Erythroblast (primary cell): Measurements from ENCODE around the gene CFAP97D2.
"Not testable (repeated sequence)": the region's sequence is repeated elsewhere in the genome, so short reads cannot be mapped to it uniquely, and the experiment has no call there.

Experiments
- DNase-seq, 2 experiments: peaks; one replicate each; lab custom pipeline; 2025; lab: John Stamatoyannopoulos, UW
- GATA1 ChIP-seq: IDR thresholded peaks from 2 replicates; pipeline ENCODE4 v1.6.1; 2011; ENCODE audit warnings: low read depth, mild to moderate bottlenecking, control low read depth, low read length, moderate library complexity
- POLR2A ChIP-seq: IDR thresholded peaks from 2 replicates; pipeline ENCODE4 v1.6.1; 2011; ENCODE audit warnings: mild to moderate bottlenecking, low read length

The CFAP97D2 gene

GRCh38 chr13:114179087-114179658, at the start of gene CFAP97D2:
Gene CFAP97D2, plus strand, starts transcription at chr13:114179257. Its CDS starts 74 bp downstream, at chr13:114179331.
- no peak for DNase-seq
- TF ChIP-seq GATA1 = no peak
- TF ChIP-seq POLR2A = no peak

- TF ChIP-seq GATA1 (no peak), POLR2A (no peak)
- no peak for DNase-seq
These were observed 49.4 kb upstream of the CFAP97D2 start for GRCh38 chr13:114129649-114130062.

- no peak for DNase-seq
- TF ChIP-seq GATA1 (no peak), POLR2A (no peak)
These were observed 48.8 kb upstream of the CFAP97D2 start for GRCh38 chr13:114130131-114130836.

GRCh38 chr13:114130837-114131582, 48.0 kb upstream of the CFAP97D2 start:
- TF ChIP-seq POLR2A (peak; percentile 38), GATA1 (no peak)
- DNase-seq = peak; percentile 56 to 63

- TF ChIP-seq POLR2A = no peak
- no peak for TF ChIP-seq GATA1
- DNase-seq = peak; percentile 72
These were observed 47.3 kb upstream of the CFAP97D2 start for GRCh38 chr13:114131583-114132418.

- no peak for TF ChIP-seq GATA1
- TF ChIP-seq POLR2A = peak; percentile 61
- DNase-seq = peak; percentile 86
These were observed 46.5 kb upstream of the CFAP97D2 start, which contains the start of gene RASA3 for GRCh38 chr13:114132419-114133121. Gene RASA3, minus strand, starts transcription at chr13:114132623. Its CDS starts 134 bp downstream, at chr13:114132489.

GRCh38 chr13:114133126-114133525, 45.9 kb upstream of the CFAP97D2 start:
- DNase-seq = not testable (repeated sequence)

- not testable (repeated sequence) for DNase-seq
These were observed 45.5 kb upstream of the CFAP97D2 start for GRCh38 chr13:114133552-114133951.

GRCh38 chr13:114134111-114134943, 44.7 kb upstream of the CFAP97D2 start:
- DNase-seq = no peak
- no peak for TF ChIP-seq GATA1
- no peak for TF ChIP-seq POLR2A

GRCh38 chr13:114134944-114135610, 44.0 kb upstream of the CFAP97D2 start:
- no peak for DNase-seq

GRCh38 chr13:114135731-114136171, 43.3 kb upstream of the CFAP97D2 start:
- no peak for DNase-seq

More at GRCh38 chr13:114134944-114135610, 44.0 kb upstream of the CFAP97D2 start:
- TF ChIP-seq POLR2A (no peak), GATA1 (no peak)

GRCh38 chr13:114136576-114136975, 42.5 kb upstream of the CFAP97D2 start:
- no peak for DNase-seq
- TF ChIP-seq POLR2A (no peak), GATA1 (no peak)

More at GRCh38 chr13:114135731-114136171, 43.3 kb upstream of the CFAP97D2 start:
- TF ChIP-seq GATA1 (no peak), POLR2A (no peak)
